MM.1S (cell line): ENCODE results near the gene KLRD1.
"Not testable (repeated sequence)": the region's sequence is repeated elsewhere in the genome, so short reads cannot be mapped to it uniquely, and the experiment has no call there.

Source experiments
- DNase-seq: peaks from one replicate; pipeline ENCODE4 v3.0.0-alpha.2; 2015
- H2AFZ ChIP-seq: fragments of 300-600 bp; sonication (generic); 2 replicates; pipeline ENCODE4 v1.6.0; 2016; ENCODE audit warnings: antibody characterized with exemption, low read length
- H3F3A ChIP-seq: fragments of 300-600 bp; sonication (generic); 2 replicates; pipeline ENCODE4 v1.6.1; 2016; ENCODE audit warnings: mild to moderate bottlenecking, antibody characterized with exemption, low read length, moderate library complexity, mixed read lengths; ENCODE audit not compliant: insufficient read depth
- H3K27ac ChIP-seq: fragments of 300-600 bp; sonication (generic); 2 replicates; pipeline ENCODE4 v1.5.1; 2016; ENCODE audit warnings: mild to moderate bottlenecking, low read length
- H3K27me3 ChIP-seq: fragments of 300-600 bp; sonication (generic); replicated peaks from 2 replicates; pipeline ENCODE4 v1.6.0; 2016; ENCODE audit warnings: low read length; ENCODE audit not compliant: insufficient read depth
- H3K36me3 ChIP-seq: fragments of 300-600 bp; sonication (generic); replicated peaks from 2 replicates; pipeline ENCODE4 v1.6.1; 2016; ENCODE audit warnings: mild to moderate bottlenecking, low read length, mixed read lengths; ENCODE audit not compliant: insufficient read depth
- H3K4me1 ChIP-seq: fragments of 300-600 bp; sonication (generic); 2 replicates; pipeline ENCODE4 v1.6.1; 2016; ENCODE audit warnings: low read length, mixed read lengths
- H3K4me2 ChIP-seq: fragments of 300-600 bp; sonication (generic); 2 replicates; pipeline ENCODE4 v1.6.0; 2016; ENCODE audit warnings: low read depth, low read length
- H3K4me3 ChIP-seq: fragments of 300-600 bp; sonication (generic); 2 replicates; pipeline ENCODE4 v1.5.1; 2016; ENCODE audit warnings: low read length, mixed read lengths
- H3K79me2 ChIP-seq: fragments of 300-600 bp; sonication (generic); 2 replicates; pipeline ENCODE4 v1.6.1; 2016; ENCODE audit warnings: mixed run types, low read length, mixed read lengths
- H3K9ac ChIP-seq: fragments of 300-600 bp; sonication (generic); 2 replicates; pipeline ENCODE4 v1.6.1; 2016; ENCODE audit warnings: low read length, mixed read lengths
- H3K9me2 ChIP-seq: fragments of 300-600 bp; sonication (generic); replicated peaks from 2 replicates; pipeline ENCODE4 v1.6.1; 2016; ENCODE audit warnings: mild to moderate bottlenecking, low read length, mixed read lengths; ENCODE audit not compliant: insufficient read depth
- H3K9me3 ChIP-seq: fragments of 300-600 bp; sonication (generic); replicated peaks from 2 replicates; pipeline ENCODE4 v1.6.1; 2016; ENCODE audit warnings: mild to moderate bottlenecking, low read length, mixed read lengths; ENCODE audit not compliant: insufficient read depth
- H4K20me1 ChIP-seq: fragments of 300-600 bp; sonication (generic); 2 replicates; pipeline ENCODE4 v1.6.1; 2016; ENCODE audit warnings: mild to moderate bottlenecking, low read length, moderate library complexity, mixed read lengths; ENCODE audit not compliant: insufficient read depth
- CTCF ChIP-seq: fragments of 300-600 bp; sonication (generic); IDR thresholded peaks from 2 replicates; pipeline ENCODE4 v1.5.1; 2016; ENCODE audit warnings: antibody characterized with exemption, low read length, mixed read lengths
- EZH2 ChIP-seq: fragments of 300-600 bp; sonication (generic); optimal IDR thresholded peaks from 2 replicates; pipeline ENCODE3; 2017; ENCODE audit warnings: low read depth, mild to moderate bottlenecking, antibody characterized with exemption, low read length, mixed read lengths
- EZH2phosphoT487 ChIP-seq: fragments of 300-600 bp; sonication (generic); IDR thresholded peaks from 2 replicates; pipeline ENCODE4 v1.6.1; 2018; ENCODE audit warnings: antibody characterized with exemption, low read length

Gene KLRD1

DNA sequence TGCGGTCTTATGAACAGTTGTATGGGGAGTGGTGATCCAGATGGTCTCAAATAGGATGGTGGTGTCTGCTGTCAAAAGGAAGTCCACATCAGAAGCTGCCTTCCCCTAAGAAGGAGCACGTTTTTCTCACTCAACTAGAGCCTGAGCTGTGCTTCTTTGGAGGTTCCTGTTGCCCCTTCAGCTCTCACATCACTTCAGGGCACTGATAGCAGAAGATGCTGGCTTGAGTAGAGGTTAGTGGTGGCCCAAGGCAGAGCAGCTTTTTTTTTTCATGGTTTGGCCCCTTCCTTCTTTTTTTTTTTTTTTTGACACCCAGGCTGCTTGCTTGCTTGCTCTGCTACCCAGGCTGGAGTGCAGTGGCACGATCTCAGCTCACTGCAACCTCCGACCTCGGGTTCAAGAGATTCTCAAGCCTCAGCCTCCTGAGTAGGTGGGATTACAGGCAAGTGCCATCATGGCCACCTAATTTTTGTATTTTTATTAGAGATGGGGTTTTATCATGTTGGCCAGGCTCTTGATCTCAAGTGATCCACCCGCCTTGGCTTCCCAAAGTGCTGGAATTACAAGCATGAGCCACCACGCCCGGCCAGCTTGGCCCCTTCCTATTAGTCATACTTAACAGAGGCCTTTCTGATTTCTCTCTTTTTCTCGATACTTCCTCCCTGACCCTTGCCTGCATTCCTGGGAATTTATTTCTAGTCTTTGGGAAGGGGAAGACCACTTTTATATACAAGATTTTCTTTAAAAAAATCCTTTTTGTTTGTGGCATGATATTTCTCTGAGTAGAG lies 31.6 kb downstream of the KLRD1 start:
- no peaks in the 10 kb centered on the region for H3F3A ChIP-seq
- peaks cover 5% of the 10 kb centered on the region; the same call in 1 of the 2 replicates for H3K4me1 ChIP-seq
- H3K27me3 ChIP-seq = no peaks in the 10 kb centered on the region
- no peak for DNase-seq
- H3K9me2 ChIP-seq = no peaks in the 10 kb centered on the region
- TF ChIP-seq EZH2 (no peak), EZH2phosphoT487 (no peak), CTCF (no peak)
- H3K9me3 ChIP-seq = no peaks in the 10 kb centered on the region
- no peak overlapping the region for H3K4me2 ChIP-seq
- no peaks in the 10 kb centered on the region for H3K79me2 ChIP-seq
- H3K27ac ChIP-seq = no peak overlapping the region
- H3K9ac ChIP-seq = no peak overlapping the region
- no peaks in the 10 kb centered on the region for H3K36me3 ChIP-seq
- H4K20me1 ChIP-seq = no peaks in the 10 kb centered on the region
- H3K4me3 ChIP-seq = no peak overlapping the region
- no peak overlapping the region for H2AFZ ChIP-seq

GRCh38 chr12:10340946-10341345 lies 33.3 kb downstream of the KLRD1 start:
- not testable (repeated sequence) for H3F3A ChIP-seq, H3K79me2 ChIP-seq, H3K4me2 ChIP-seq, H3K27me3 ChIP-seq, H3K36me3 ChIP-seq, H3K9me3 ChIP-seq, H3K4me3 ChIP-seq, H2AFZ ChIP-seq, H3K4me1 ChIP-seq, DNase-seq, H3K27ac ChIP-seq, H3K9ac ChIP-seq, H3K9me2 ChIP-seq, H4K20me1 ChIP-seq

GRCh38 chr12:10341892-10342509 lies 34.3 kb downstream of the KLRD1 start:
- Histone ChIP-seq H3K9ac (no peak overlapping the region), H3K4me3 (no peak overlapping the region), H3K4me1 (peaks cover 5% of the 10 kb centered on the region; the same call in 1 of the 2 replicates), H3F3A (no peaks in the 10 kb centered on the region), H2AFZ (no peak overlapping the region), H3K36me3 (no peaks in the 10 kb centered on the region), H3K27me3 (no peaks in the 10 kb centered on the region), H3K27ac (no peak overlapping the region), H3K79me2 (no peaks in the 10 kb centered on the region), H4K20me1 (no peaks in the 10 kb centered on the region), H3K4me2 (no peak overlapping the region), H3K9me3 (no peaks in the 10 kb centered on the region), H3K9me2 (no peaks in the 10 kb centered on the region)
- no peak for DNase-seq
- TF ChIP-seq EZH2 (no peak), EZH2phosphoT487 (no peak), CTCF (no peak)

DNA sequence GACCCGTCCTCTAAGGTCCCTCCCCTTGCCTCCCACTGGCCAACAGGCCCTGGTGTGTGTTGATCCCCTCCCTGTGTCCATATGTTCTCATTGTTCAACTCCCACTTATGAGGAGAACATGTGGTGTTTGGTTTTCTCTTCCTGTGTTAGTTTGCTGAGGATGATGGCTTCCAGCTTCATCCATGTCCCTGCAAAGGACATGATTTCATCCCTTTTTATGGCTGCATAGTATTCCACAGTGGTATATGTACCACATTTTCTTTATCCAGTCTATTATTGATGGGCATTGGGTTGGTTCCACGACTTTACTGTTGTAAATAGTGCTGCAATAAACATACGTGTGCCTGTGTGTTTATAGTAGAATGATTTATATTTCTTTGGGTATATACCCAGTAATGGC lies 43.8 kb downstream of the KLRD1 start:
- H3K9me3 ChIP-seq, H3F3A ChIP-seq, H3K4me2 ChIP-seq, H3K36me3 ChIP-seq, H3K9ac ChIP-seq, H3K27me3 ChIP-seq, H3K4me3 ChIP-seq, H3K27ac ChIP-seq, H3K4me1 ChIP-seq, H2AFZ ChIP-seq, H3K9me2 ChIP-seq, H3K79me2 ChIP-seq, DNase-seq, H4K20me1 ChIP-seq: not testable (repeated sequence)
